ENCODE data around the gene VASH1. TPM values are rescaled to one million over a fixed set of nuclear protein-coding genes. Genes with fewer than 3 reads are reported as not detected.

VASH1 gene
- total RNA-seq, 1 donor from 2014 or later = 14.3 TPM

DNA sequence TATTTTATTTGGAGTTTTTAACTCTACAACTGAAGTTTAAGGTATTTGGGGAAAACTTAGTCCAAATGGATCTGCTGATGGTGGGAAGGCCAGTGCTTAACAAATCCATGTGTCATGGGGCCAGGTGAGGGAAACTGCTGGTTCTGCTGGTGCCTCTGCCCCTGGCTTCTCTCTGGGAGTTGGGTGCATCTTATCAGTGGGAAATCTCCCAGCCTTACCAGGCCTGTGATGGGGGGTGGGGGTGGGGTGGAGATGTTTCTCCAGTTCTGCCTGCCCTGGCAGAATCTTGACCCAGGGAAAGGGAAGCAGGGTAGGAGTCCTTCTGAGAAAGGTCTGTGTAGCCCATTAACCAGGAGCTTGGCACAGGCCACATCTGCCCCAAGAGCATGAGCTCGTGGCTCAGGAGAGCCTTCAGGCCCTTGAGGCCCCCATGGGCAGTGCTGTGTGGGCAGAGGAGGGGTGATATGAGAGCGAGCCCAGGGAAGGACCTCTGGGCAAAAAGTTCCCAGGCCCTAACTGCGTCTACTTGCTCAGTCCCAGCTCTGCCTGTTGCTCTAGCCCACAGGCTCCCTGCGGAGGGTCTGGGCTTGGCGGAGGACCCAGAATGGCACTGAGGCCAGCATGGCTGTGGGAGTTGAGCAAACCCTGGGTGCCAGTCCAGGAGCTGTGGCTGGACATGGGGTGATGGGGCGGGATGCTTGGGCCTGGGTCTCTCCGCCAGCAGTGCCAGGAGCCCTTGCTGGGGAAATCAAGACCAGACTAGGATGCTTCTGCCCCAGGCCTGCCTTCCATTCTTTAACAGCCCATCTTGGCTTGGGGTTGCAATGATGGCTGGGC lies 18.2 kb downstream of the VASH1 start:
- DNase-seq (no peak), ATAC-seq (ENCODE audit: poor library complexity) (no peak)
- intact Hi-C loops (cut with DNase I) = no loop called here

DNA sequence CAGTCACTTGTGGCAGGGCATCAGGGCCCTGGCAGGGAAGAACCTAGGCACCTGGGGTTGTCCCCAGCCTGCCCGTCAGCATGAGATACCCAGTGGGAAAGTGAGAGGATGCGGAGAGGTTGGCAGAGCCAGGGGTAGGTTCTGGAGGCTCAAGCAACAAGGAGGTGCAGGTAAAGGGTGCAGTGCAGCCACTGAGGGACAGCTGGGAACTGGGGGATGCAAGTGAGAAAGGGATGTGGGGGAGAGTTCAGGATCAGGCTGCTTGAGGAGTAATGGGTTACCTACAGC lies 18.7 kb downstream of the VASH1 start:
- ATAC-seq (ENCODE audit: poor library complexity) (no peak), DNase-seq (no peak)
- intact Hi-C loops (cut with DNase I) = no loop called here

DNA sequence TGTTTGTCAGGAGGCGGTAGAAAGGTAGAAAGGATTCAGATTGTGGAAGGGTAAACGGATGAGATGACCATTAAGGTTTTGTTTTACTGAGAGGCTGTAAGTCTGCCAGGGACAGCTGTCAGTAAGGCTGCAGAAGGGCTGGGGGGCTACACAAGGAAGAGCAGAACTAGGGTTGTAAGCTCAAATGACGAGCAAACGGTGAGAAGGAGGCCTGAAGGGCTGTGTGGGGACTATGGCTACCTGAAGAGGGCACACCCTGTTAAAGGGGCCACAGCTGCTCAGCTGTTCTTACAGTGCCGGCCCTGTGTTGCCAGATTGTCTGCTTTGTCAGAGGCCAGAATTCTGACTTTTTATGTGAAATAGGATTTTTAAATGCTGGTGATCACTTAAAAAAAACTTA lies 19.1 kb downstream of the VASH1 start:
- ATAC-seq (ENCODE audit: poor library complexity) (no peak), DNase-seq (no peak)
- intact Hi-C loops (cut with DNase I) = no loop called here

DNA sequence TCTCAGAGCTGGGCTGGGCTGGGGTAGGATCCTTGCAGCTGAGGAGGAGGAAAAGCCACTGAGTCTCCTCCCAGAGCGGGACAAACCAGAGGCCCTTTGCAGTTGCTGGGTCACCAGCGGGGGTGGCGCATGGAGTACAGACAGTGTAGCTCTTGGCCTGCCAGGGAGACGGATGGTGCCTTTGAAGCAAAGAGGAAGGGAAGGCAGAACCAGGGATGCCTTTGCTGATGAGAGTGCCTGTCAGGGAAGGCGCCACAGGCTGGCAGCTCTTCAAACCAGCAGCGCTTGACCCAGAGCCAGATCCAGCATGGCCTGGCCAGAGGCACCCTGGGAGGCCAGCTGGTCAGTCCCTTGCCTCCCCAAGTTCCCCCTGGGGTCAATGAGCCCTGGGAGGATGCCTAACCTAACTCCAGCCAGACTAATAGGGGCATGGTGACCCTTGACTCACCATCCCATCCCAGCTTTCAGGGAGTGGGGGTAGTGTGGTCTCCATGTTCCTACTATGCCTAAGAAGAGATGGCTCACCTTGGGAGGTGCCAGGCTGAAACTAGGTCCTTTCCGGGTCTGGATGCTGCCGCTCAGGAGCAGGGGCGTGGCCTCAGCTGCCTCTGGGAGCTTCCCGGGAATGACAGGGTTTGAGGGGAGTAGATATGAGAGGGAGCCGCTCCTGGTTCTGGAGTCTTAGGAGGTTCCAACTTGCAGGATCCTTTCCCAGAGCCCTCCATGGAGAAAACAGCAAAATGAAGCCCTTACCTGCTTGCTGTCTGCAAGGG lies 19.8 kb downstream of the VASH1 start:
- peak; percentile 45 for DNase-seq

DNA sequence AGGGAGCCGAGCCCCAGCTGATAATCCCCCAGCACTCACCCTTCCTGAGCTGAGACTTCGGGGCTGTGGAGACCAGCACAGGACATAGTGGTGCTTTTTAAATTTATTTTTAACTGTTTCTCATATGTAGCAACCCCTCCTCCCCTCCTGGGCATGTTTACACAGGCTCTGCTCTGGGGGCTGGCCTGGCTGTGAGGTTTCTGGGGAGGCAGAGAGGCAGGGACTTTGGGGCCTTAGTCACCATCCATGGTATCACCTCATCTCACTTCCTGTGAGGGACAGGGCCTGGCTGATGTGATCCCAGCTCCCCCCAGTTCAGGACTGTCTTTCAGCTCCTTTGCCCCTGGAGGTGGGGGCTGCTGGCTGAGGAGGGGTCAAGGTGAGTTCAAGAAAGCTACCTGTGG lies 20.4 kb downstream of the VASH1 start:
- ATAC-seq (ENCODE audit: poor library complexity) (no peak), DNase-seq (no peak)
- intact Hi-C loops (cut with DNase I) = no loop called here

More for the DNA sequence above, 19.8 kb downstream of the VASH1 start:
- ATAC-seq (ENCODE audit: poor library complexity) = peak; percentile 2
- intact Hi-C loops (cut with DNase I) = no loop called here

DNA sequence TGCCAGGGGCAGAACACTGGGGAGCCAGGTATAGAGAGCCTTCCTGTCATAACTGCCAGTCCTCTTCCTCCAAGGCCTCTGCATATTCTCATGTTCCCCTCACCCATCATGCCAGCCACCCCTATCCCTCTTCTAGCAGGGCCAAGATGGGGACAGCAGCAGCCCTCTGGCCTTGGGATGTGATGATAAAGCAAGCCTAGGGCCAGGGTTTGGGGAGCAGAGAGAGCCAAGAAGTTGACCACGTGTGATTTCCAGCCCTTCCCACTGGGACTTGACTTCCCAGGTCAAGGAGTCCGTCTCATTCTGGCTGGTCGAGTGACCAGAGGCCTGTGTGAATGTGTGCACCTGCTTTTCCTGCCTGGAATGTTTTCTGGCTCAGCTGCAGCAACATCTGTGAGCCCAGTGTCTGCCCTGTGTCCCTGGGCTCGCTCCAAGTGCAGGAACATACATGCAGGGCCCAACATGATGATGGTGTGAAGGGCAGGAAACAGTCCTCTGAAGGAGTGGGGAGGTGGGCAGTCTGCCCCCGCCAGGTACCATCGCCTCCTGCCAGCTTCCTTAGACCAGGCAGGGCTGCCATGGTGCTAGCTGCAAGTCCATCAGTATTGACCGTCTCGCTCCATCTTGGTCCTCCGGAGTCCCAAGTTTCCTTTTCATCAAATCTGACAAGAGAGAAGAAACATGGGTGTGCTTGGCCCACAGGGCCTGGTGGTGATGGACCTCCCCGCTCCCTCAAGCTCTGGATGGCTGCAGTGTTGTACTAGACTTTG lies 21.0 kb downstream of the VASH1 start:
- intact Hi-C loops (cut with DNase I) = no loop called here
- DNase-seq (no peak), ATAC-seq (ENCODE audit: poor library complexity) (no peak)

DNA sequence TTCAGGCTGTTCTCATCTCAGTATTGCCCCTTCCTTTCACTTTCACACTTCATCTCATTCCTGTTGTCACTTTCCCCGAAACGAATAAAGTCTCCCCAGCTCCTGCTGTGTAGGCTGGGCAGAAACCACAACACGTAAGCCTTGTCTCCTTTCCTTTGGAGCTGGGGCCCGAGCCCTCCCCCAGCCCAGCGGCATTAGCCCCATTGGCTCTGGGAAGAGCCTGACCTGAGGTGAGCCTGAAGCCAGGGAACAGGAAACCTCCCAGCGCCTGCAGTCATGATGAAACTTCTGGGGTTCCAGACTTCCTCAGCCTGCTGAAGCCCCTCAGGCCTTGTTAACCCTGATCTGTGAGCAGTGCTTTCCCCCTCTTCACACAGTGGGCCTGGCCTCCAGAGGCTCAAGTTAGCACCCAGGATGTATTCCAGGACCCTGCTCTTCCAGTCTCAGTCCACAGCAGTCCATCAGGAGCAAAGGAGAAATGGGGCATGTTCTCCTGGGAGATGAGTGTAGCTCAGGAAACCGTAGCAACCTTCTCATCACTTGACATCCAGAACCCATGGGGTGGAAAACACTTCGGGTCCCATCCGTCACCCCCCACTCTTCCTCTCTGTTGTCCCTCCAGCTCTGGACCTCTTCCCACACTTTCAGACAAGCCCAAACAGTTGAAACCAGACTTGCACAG lies 21.8 kb downstream of the VASH1 start:
- intact Hi-C loops (cut with DNase I) = no loop called here
- ATAC-seq (ENCODE audit: poor library complexity) = peak; percentile 2
- no peak for DNase-seq

DNA sequence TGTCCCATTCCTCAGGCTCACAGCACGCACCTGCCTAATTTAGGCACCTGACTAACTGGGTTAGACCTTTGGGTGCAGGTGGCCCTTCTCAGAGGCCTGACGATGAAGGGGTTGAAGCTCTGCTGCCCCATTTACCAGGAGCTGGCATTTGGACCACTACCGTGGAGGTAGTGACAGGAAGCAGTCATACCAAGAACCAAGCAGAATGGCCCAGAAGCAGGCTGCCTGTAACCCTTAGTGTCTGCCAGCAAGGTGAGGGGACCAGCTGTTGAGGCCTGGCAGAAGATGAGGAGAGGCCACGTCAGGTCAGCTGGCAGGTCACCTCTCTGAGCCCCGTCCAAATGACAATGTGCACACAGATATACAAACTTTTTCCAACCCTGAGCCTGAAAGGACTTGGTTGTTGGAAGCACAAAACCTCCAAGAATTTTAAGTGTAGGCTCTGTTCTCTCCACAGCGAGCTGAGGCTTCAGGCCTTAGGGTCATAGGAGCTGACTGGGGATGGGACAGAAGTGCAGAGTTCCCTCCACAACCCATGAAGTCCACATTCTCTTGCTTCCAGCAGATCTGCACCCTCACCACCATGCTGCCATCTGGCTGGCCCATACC lies 23.1 kb downstream of the VASH1 start:
- peak; percentile 19 for ATAC-seq (ENCODE audit: poor library complexity)
- DNase-seq = no peak
- intact Hi-C loops (cut with DNase I) = loop anchor here (2.0 kb wide), 1 partner anchor 74 kb away; no protein-coding TSS in a partner anchor

DNA sequence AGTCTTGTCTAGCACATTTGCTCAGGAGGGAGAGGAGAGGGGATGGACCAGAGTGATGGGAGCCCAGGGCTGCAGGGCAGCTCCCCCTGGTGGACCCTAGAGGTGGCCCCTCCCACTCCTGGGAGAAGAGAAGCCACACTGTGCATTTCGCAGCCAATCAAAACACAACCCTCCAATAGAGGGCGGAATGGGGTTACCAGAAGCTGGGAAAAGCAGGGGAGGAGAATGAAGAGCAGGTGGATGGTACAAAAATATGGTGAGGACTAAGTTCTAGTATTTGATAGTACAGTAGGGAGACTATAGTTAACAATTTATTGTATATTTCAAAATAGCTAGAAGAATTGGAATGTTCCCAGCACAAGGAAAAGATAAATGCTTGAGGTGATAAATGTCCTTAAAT lies 23.6 kb downstream of the VASH1 start:
- ATAC-seq (ENCODE audit: poor library complexity) (peak; percentile 88), DNase-seq (peak; percentile 89)
- intact Hi-C loops (cut with DNase I) = loop anchor here (2.0 kb wide), 1 partner anchor 74 kb away; no protein-coding TSS in a partner anchor

DNA sequence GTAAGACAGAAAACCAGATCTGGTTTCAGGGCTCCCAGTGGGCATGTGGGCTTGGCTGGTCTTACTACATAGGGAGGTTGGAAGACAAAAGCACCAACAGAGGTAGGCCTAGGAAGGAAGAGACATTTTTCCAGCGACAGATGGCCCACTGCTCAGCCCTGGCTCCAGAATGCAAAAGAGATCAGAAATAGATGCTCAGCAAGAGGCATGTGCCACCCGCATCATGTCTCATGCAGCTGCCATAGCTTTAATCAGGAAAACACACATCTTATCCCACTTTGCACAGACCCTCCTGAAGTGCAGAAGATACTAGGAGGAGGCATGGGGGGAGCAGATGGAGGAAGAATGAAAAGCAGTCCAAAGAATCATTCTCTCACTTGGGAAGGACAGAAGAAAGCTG lies 25.3 kb downstream of the VASH1 start:
- intact Hi-C loops (cut with DNase I) = no loop called here
- ATAC-seq (ENCODE audit: poor library complexity) = no peak
- no peak for DNase-seq

DNA sequence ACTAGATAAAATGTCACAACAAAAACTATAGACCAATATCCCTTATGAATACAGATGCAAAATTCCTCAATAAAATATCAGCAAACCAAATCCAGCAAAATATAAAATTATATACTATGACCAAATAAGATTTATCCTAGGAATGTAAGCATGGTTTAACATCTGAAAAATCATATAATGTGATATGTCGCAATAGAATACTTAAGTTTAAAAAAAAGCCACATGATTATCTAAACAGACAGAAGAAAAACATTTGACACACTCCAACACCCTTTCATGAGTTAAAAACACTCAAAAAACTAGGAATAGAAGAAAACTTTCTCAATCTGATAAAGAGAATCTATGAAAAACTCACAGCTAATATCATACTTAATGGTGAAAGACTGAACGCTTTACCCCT lies 31.2 kb downstream of the VASH1 start:
- DNase-seq = no peak
- intact Hi-C loops (cut with DNase I) = no loop called here
- no peak for ATAC-seq (ENCODE audit: poor library complexity)

DNA sequence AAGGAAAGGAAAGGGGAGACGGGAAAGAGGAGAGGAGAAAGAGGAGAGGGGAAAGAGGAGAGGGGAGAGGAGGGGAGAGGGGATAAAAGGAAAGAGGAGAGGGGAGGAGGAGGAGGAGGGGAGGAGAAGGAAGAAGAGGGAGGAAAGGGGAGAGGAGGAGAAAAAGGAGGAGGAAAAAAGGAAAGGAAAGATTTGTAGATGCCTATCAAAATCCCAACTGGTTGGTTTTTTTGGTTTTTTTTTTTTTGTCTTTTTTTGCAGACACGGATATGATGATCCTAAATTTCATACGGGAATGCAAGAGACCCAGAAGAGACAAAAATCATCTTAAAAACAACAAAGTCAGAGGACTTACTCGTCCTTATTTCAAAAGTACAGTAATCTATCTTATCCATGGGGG lies 32.1 kb downstream of the VASH1 start:
- intact Hi-C loops (cut with DNase I) = no loop called here
- no peak for DNase-seq
- ATAC-seq (ENCODE audit: poor library complexity) = no peak

DNA sequence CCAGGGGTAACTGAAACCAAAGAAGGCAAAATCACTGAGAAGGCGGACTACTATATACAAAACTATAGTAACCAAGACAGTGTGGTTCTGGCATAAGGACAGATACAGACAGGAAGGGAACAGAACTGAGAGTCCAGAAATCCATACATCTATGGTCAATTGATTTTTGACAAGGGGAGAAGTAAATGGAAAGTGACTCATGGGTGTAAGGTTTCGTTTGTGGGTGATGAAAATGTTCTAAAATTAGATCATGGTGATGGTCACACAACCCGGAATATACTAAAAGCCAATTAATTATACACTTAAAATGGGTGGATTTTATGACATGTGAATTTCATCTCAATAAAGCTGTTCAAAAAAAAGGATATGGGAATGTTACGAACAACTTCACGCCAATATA lies 32.7 kb downstream of the VASH1 start:
- intact Hi-C loops (cut with DNase I) = no loop called here
- DNase-seq (no peak), ATAC-seq (ENCODE audit: poor library complexity) (no peak)

DNA sequence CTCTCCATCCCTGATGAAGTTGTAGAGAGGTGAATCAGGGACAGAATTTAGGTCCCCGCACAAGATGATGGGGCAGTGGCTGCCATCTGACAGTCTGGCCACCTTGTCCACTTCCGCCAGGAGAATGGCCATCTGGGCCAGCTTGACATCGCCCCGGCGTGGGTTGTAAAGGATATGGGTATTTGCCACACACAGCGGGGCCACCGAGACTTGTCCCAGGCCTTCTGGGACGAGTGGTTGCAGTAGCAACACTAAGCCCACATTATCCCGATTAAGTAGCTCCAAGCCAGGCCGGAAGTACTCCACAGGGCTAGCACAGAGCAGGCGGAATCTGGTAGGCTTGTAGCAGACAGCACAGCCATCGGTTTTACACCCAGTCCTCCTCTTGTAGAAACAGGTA lies 45.2 kb downstream of the VASH1 start:
- no peak for ATAC-seq (ENCODE audit: poor library complexity)
- intact Hi-C loops (cut with DNase I) = no loop called here
- DNase-seq = no peak

DNA sequence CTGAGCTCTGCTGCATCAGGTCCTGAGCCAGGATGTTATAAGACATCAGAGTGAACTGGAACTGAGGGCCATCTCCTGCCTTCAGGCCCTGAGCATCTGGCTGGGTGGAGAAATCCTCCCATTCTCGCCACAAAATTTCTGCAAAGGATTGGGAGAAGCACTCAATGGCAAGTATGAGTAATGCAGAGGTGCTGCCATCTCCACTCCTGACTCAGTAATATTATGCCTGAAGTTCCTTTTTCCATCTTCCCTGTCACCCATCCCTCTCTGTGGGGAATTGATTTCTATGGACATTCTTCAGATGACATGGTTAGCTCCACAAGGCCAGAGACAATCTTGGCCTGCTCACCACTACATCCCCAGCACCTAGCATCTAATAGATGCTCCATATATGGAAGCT lies 46.7 kb downstream of the VASH1 start:
- DNase-seq (no peak), ATAC-seq (ENCODE audit: poor library complexity) (no peak)
- intact Hi-C loops (cut with DNase I) = no loop called here

DNA sequence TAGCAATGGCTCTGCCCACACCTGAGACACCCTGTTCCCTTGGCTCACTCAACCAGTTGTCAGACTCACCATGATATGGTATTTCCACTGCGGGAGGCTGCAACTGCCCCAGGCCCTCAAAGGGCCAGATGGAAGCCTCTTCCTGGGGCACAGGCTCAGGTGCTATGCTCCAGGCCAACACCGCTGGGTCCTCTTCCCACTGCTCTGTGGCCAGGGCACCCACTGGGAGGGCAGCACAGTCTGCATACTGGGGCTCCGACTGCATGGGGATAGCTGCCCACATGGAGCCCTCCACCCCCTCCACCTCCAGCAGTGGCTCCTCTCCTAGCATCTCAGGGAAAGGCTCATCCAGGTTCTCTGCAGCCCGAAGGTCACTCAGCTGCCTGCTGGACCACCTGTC lies 47.7 kb downstream of the VASH1 start:
- intact Hi-C loops (cut with DNase I) = no loop called here
- ATAC-seq (ENCODE audit: poor library complexity) = no peak
- DNase-seq = no peak

DNA sequence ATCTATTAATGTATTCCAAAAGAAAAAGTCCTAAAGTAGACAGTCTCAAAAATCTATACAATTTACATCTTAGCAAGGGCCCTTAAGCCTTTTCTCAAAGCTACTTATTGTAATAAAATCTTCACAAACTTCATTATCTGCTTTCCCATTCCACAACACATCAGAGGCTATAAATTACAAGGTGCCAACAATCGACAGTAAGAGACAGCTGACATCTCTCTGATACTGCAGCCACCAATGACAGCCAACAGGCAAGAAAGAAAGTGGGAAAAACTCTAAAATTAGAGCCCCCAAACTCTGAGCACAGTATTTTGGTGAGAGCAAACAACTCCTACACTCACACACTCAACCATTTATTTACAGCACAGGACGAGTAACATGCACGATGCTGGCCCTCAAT lies 49.3 kb downstream of the VASH1 start:
- DNase-seq = no peak
- no peak for ATAC-seq (ENCODE audit: poor library complexity)
- intact Hi-C loops (cut with DNase I) = no loop called here

DNA sequence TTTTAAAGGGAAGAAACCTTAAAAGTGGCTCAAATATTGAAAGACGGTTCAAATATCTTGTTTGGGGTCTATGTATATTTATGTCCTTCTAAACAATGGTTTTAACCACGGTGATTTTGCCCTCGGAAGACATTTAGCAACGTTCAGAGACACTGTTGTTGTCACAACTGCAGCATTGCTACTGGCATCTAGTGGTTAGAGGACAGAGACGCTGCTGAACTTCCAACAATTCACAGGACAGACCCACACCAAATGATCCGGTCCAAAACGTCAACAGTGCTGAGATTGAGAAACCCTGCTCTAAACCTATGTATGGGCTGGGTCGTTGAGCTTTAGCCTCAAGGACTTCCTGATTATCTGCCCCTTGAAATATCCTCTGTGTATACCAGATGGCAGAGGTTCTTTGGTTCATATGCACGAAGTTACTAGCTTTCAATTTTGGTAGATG lies 49.7 kb downstream of the VASH1 start:
- intact Hi-C loops (cut with DNase I) = no loop called here
- peak; percentile 32 for ATAC-seq (ENCODE audit: poor library complexity)
- no peak for DNase-seq

DNA sequence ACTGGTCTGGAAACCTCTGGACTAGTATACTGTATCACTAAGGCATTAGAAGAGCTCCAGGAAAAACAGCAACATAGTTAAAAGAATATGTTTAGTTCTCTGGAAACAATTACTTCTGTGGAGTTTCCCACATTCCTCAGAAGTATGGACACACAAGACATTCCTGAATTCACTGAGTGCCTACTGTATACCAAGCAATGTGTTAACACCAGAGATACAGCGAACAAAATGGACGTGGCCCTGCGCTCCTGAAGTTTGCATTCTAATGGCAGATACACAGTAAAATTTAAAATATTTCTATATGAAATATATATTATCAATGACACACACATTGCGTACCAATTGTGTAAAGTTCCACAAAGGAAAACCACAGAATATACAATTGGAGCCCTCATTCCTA lies 50.3 kb downstream of the VASH1 start:
- DNase-seq (no peak), ATAC-seq (ENCODE audit: poor library complexity) (no peak)
- intact Hi-C loops (cut with DNase I) = no loop called here
